GM08714 (cell line): Measurements from ENCODE around the gene WDR44.
A peak's percentile ranks its signal among the peaks of the same experiment; 100 is the strongest.
"Not testable (repeated sequence)": the region's sequence is repeated elsewhere in the genome, so short reads cannot be mapped to it uniquely, and the experiment has no call there.

Experiments
- H3K4me3 ChIP-seq: fragments of 200-500 bp; sonication (Bioruptor generic); 2 replicates; pipeline ENCODE4 v1.5.1; 2014; ENCODE audit warnings: mild to moderate bottlenecking, low read length, inconsistent platforms
- ZNF274 ChIP-seq: IDR thresholded peaks from 2 replicates; pipeline ENCODE4 v1.6.1; 2012; ENCODE audit warnings: mild to moderate bottlenecking, low read depth, low read length

Gene WDR44, protein sequence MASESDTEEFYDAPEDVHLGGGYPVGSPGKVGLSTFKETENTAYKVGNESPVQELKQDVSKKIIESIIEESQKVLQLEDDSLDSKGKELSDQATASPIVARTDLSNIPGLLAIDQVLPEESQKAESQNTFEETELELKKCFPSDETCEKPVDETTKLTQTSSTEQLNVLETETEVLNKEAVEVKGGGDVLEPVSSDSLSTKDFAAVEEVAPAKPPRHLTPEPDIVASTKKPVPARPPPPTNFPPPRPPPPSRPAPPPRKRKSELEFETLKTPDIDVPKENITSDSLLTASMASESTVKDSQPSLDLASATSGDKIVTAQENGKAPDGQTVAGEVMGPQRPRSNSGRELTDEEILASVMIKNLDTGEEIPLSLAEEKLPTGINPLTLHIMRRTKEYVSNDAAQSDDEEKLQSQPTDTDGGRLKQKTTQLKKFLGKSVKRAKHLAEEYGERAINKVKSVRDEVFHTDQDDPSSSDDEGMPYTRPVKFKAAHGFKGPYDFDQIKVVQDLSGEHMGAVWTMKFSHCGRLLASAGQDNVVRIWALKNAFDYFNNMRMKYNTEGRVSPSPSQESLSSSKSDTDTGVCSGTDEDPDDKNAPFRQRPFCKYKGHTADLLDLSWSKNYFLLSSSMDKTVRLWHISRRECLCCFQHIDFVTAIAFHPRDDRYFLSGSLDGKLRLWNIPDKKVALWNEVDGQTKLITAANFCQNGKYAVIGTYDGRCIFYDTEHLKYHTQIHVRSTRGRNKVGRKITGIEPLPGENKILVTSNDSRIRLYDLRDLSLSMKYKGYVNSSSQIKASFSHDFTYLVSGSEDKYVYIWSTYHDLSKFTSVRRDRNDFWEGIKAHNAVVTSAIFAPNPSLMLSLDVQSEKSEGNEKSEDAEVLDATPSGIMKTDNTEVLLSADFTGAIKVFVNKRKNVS

GRCh38 chrX:118345464-118346257 is at the start of gene WDR44:
WDR44 (plus strand) TSS chrX:118346106; CDS start chrX:118346504, 398 bp downstream.
- TF ChIP-seq ZNF274 = no peak
- peak within 1 kb of the TSS; percentile 80 for H3K4me3 ChIP-seq

DNA sequence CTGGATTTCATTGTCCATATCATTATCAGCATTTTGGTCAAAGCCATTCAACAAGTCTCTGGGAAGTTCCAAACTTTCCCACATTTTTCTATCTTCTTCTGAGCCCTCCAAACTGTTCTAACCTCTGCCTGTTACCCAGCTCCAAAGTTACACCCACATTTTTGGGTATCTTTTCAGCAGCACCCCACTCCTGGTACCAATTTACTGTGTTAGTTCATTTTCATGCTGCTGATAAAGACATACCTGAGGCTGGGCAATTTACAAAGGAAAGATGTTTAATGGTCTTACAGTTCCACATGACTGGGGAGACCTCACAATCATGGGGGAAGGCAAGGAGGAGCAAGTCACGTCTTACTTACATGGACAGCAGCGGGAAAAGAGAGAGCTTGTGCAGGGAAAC is 40.1 kb upstream of the WDR44 start:
- not testable (repeated sequence) for H3K4me3 ChIP-seq

- no peak overlapping the region for H3K4me3 ChIP-seq
- no peak for TF ChIP-seq ZNF274
Observed at GRCh38 chrX:118315529-118315928, 30.4 kb upstream of the WDR44 start.

GRCh38 chrX:118324588-118324987 is 21.3 kb upstream of the WDR44 start:
- no peak overlapping the region for H3K4me3 ChIP-seq
- TF ChIP-seq ZNF274 = no peak

GRCh38 chrX:118325453-118325852 is 20.5 kb upstream of the WDR44 start:
- H3K4me3 ChIP-seq = no peak overlapping the region
- no peak for TF ChIP-seq ZNF274

- TF ChIP-seq ZNF274 = no peak
- H3K4me3 ChIP-seq = no peak overlapping the region
Observed at GRCh38 chrX:118329175-118329574, 16.7 kb upstream of the WDR44 start.

- no peak for TF ChIP-seq ZNF274
- no peak overlapping the region for H3K4me3 ChIP-seq
Observed at GRCh38 chrX:118337687-118338086, 8.2 kb upstream of the WDR44 start.

DNA sequence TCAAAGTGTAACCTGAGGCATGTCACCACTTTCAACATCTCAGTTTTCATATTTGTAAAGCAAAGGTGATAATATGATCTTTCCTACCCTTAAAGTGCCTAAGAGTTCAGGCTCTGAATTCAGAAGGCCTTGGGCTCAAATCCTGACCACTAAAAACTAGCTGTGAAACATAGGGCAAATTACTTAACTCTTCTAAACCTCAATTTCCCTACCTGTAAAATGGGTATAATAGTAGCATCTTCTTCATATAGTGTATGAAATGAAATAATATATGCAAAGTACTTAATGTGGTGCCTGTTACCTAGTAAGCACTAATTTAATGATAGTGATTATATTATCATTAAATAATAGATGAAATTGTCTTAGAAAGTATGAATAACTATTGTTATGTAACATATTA is 7.0 kb upstream of the WDR44 start:
- TF ChIP-seq ZNF274 = no peak

GRCh38 chrX:118345045-118345463 is 852 bp upstream of the WDR44 start:
- TF ChIP-seq ZNF274 = no peak
- peak overlapping the region; percentile 80 for H3K4me3 ChIP-seq

More for the DNA sequence above, 7.0 kb upstream of the WDR44 start:
- H3K4me3 ChIP-seq = no peak overlapping the region

- no peak for TF ChIP-seq ZNF274
Observed at GRCh38 chrX:118346258-118347094, 570 bp downstream of the WDR44 start.

DNA sequence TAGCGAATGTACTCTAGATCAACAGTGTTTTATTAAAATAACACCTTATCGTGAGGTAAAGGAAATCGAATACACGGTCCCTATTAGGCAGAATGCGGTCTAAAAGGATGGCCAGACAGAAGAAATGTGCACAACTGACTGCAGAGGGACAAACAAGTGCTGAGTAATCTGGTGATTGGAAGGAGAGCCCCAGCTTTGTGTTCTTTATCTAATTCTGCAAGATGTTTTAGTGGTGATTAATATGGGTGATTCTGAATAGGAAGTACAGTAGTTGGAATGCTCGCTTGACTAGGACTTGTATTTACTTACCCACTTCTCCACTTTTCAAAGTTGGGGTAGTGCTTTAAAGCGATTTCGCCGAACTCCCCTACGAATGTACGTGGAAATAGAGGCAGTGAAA is 1.2 kb downstream of the WDR44 start:
- no peak for TF ChIP-seq ZNF274
- H3K4me3 ChIP-seq = peak overlapping the region; percentile 66

More at GRCh38 chrX:118346258-118347094, 570 bp downstream of the WDR44 start:
- peak overlapping the region; percentile 66 for H3K4me3 ChIP-seq

GRCh38 chrX:118347736-118348135 is 1.8 kb downstream of the WDR44 start:
- TF ChIP-seq ZNF274 = no peak
- H3K4me3 ChIP-seq = peak overlapping the region; percentile 66; the same call in 1 of the 2 replicates

DNA sequence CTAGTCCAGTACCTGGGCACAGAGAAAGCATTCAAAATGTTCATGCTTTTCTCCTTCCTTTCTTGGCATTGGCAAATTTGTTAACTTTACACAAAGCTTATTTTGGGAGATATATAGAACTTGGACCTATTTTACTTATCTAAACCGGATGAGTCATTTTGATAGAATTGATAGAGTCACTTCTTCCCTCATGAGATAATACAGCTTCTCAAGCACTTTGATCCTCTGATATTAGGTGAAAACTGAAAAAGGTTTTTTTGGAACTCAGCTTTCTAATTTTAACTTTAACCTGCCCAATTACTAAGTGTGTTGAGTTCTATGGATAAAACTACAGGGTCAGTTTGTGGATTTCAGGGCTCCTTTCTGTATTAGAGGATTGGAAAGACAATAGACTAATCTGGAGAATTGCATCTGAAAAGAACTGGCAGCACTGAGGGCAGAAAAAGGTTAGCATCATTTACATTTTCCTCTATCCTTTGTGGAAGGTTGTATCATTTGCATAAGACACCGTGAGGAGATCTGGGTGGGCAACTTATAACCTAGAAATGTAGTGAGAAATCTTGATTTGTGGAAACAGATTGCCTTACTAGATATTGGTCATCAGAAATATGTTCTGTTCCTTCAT is 2.4 kb downstream of the WDR44 start:
- TF ChIP-seq ZNF274 = no peak
- peak overlapping the region; percentile 66; the same call in 1 of the 2 replicates for H3K4me3 ChIP-seq
